Pancreas (tissue), 10 donors: ENCODE results near the gene TOX3. TPM values are rescaled to one million over a fixed set of nuclear protein-coding genes. Genes with fewer than 3 reads are reported as not detected.

Experiments
- ATAC-seq, 4 donors: fragments of 200-7000 bp; cut with Tn5 transposase; one replicate each; pipeline versions ENCODE4 v1.8.0 to v1.9.1; 2020; ENCODE audit warnings: mild to moderate bottlenecking in 4 of 4, moderate library complexity in 4 of 4
- DNase-seq, 6 donors: peaks; one replicate each; pipeline ENCODE4 v3.0.0-alpha.2; 2020
- FAIRE-seq: peaks from 2 replicates; lab custom pipeline; 2012; peaks lifted over from hg19 to GRCh38; lab: Jason Lieb, UNC
- H3K27ac ChIP-seq, 4 donors: fragments of 200-600 bp; sonication (generic); 1 replicate in 3 of 4; 2 replicates in 1 of 4; pipeline versions ENCODE4 v1.5.0 to v1.8.0; 2020
- H3K27me3 ChIP-seq, 4 donors: fragments of 200-600 bp; one replicate each; pipeline ENCODE4 v1.8.0; 2021
- H3K36me3 ChIP-seq, 3 donors: fragments of 200-600 bp; sonication (generic) in 1 of 3; one replicate each; pipeline versions ENCODE4 v1.5.0 to v1.8.0; 2020 to 2021
- H3K4me1 ChIP-seq, 3 donors: fragments of 200-600 bp; one replicate each; pipeline ENCODE4 v1.8.0; 2021
- H3K4me3 ChIP-seq, 4 donors: fragments of 200-600 bp; sonication (generic) in 2 of 4; one replicate each; pipeline versions ENCODE4 v1.5.0 to v1.8.0; 2020 to 2021
- H3K9me3 ChIP-seq, 4 donors: fragments of 200-600 bp; one replicate each; pipeline ENCODE4 v1.8.0; 2021
- whole genome bisulfite sequencing, 2 donors: extraction: QIAGEN DNeasy Blood & Tissue Kit; methylation state at CpG; one replicate each; pipeline ENCODE4 v1.1.7; 2013; 5-methylcytosine and 5-hydroxymethylcytosine counted together
- intact Hi-C, 3 donors: fragments of 100-400 bp; cut with DNase I; formaldehyde crosslinking; loops; one replicate each; pipeline versions ENCODE4 v1.11.1 to v1.14.2; 2022
- polyA plus RNA-seq, 2 donors: library from polyadenylated mRNA; stranded (reverse); fragments of 200-250 nt; gene quantifications; one replicate each; pipeline ENCODE4 v1.2.3, GENCODE V29; 2013
- total RNA-seq, 6 donors: library from RNA; stranded (reverse); fragmentation: NEBNext Ultra II Directional in 4 of 6; extraction: Animal tissue kit (Norgen Biotek cat#: 25700) in 4 of 6; gene quantifications; one replicate each; pipeline versions ENCODE4 v1.2.1 to v1.2.4, GENCODE V29; 2021 to 2023
- TF ChIP-seq, protein P1 (sequence below), 4 donors: fragments of 200-600 bp; sonication (generic) in 3 of 4; IDR thresholded peaks; one replicate each; pipeline versions ENCODE4 v1.5.0 to v1.8.0; 2021; ENCODE audit warnings: antibody characterized with exemption in 4 of 4
- donor health status: healthy with polysubstance abuse.
- donor health status: DM: no; HTN: no; CAD: no; lungs with moderate emphysema.
- donor health status: DM: no; HTN: no; CAD: no.
- donor health status: control.
- donor health status: control.
- donor health status: Bipolar disorder and iron deficiency.
- donor health status: DM: yes; HTN: yes; CAD: no.
- donor health status: DM: no; HTN: no; CAD: no.
- donor health status: DM: no; HTN: no; CAD: no.
- donor health status: DM: yes; HTN: yes; CAD: no.

TOX3 gene
- total and polyA plus RNA-seq, 8 donors = 1.1 to 6.1 (median 4.2) TPM

DNA sequence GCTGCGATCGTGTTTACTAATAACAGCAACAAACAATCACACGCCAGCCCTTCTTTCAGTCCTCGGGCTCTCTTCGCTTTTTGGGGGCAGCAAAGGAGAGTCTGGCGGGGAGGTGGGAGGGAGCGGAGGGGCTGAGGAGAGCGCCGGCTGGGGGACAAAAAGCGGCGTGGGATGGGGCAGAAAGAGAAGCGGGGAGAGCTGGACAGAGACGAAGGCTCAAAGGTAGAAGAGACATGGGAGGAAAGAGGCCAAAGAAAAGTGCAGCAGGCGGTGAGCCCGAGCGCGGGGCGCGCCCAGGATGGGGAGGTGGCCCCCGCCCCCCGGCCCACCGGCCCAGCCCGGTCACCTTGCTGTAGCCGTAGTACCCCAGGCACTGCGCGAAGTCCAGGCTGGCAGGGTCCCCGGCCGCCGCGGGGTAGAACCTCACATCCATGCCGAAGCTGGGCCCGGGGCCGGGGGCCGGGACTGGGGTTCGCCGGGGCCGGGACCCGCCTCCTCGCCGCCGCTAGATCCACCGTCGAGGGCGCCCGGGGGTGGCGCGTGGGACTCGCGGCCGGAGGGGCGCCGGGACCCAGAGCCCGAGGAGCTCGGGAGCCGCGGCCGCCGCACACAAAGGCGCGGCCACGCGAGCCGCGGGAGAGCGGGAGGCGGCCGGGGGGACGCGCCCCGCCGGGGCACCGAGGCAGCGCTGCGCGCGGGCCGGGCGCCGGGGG lies 496 bp downstream of the TOX3 start:
- DNase-seq = peak in 3 of 6 donors; percentile 41 to 78 (median 69)
- no peak overlapping the region for H3K27ac ChIP-seq
- H3K27me3 ChIP-seq = no peaks in the 10 kb centered on the region
- H3K4me3 ChIP-seq = peak overlapping the region; percentile 36 to 70 (median 54)
- H3K36me3 ChIP-seq = no peaks in the 10 kb centered on the region
- WGBS, 2 donors = 0 to 2% methylated on average over 32 to 79 of the region's 79 CpGs
- H3K9me3 ChIP-seq = no peaks in the 10 kb centered on the region
- FAIRE-seq = no peak
- ATAC-seq = peak; percentile 27 to 48 (median 43)
- TF ChIP-seq, protein P1, sequence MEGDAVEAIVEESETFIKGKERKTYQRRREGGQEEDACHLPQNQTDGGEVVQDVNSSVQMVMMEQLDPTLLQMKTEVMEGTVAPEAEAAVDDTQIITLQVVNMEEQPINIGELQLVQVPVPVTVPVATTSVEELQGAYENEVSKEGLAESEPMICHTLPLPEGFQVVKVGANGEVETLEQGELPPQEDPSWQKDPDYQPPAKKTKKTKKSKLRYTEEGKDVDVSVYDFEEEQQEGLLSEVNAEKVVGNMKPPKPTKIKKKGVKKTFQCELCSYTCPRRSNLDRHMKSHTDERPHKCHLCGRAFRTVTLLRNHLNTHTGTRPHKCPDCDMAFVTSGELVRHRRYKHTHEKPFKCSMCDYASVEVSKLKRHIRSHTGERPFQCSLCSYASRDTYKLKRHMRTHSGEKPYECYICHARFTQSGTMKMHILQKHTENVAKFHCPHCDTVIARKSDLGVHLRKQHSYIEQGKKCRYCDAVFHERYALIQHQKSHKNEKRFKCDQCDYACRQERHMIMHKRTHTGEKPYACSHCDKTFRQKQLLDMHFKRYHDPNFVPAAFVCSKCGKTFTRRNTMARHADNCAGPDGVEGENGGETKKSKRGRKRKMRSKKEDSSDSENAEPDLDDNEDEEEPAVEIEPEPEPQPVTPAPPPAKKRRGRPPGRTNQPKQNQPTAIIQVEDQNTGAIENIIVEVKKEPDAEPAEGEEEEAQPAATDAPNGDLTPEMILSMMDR (IDR thresholded peaks at IDR 0.05) = no peak
- peaks cover 0 to 2% (median 0%) of the 10 kb centered on the region in 3 donors for H3K4me1 ChIP-seq
- intact Hi-C loops = no loop called here

DNA sequence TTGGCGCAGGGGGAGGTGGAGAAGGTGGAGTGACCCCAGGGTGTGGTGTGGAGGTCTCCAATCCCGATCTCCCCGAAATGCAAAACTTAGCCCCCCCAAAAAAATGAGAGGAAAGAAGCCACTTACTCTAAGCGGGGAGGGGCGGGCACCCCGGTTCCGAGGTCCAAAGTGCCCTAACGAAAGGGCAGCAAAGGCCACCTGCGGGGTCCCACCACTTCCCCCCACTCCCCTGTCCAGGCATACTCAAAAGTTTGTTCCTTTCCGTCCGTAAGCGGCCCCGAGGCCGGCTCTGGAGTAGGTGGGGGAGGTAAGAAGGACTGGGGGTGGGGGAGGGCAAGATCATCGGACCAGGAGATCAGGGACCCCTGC lies 1.1 kb downstream of the TOX3 start:
- H3K4me3 ChIP-seq = peak overlapping the region; percentile 36 to 70 (median 54)
- peak in 3 of 4 donors; percentile 37 to 50 (median 45) for ATAC-seq
- no peaks in the 10 kb centered on the region for H3K9me3 ChIP-seq
- H3K27ac ChIP-seq = no peak overlapping the region
- TF ChIP-seq, protein P1 (IDR thresholded peaks at IDR 0.05) = no peak
- intact Hi-C loops = no loop called here
- no peak for FAIRE-seq
- H3K4me1 ChIP-seq = peaks cover 0 to 2% (median 0%) of the 10 kb centered on the region in 3 donors
- 0 to 1% methylated on average over 15 of the region's 15 CpGs for WGBS, 2 donors
- no peaks in the 10 kb centered on the region for H3K27me3 ChIP-seq
- DNase-seq = peak in 2 of 6 donors; percentile 56 to 66
- no peaks in the 10 kb centered on the region for H3K36me3 ChIP-seq

DNA sequence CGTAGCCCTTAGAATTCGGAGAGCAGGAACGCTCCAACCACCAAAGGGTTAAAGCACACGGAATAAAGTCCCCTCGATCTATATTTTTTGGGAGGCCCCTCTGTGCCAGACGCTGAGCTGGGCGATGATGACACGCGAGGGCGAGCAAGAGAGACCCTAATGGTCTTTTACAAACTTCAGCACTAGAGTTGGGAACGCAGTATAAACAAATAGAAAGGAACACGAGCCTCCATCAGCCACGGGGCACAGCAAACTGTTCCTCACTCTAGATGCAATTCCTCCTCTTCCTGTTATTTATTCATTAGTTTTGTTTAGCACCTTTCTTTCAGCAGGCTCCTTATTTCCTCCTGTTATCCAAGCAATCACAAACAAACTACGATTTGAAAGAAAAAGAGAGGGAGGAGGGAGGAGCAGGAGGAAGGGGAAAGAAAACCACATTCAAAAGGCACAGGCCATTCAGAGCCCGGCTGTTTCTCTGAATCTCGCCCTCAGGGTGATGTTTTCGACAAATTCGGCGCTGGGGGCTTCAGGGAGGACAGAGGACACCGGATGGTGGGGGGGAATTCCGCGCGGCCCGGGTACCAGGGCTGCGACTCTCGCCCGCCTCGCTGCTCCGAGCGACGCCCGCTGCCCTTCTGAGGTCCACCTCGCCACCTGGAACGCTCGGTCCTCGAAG lies 1.6 kb downstream of the TOX3 start:
- intact Hi-C loops = no loop called here
- peak; percentile 48 to 67 (median 56) for ATAC-seq
- Histone ChIP-seq H3K36me3 (no peaks in the 10 kb centered on the region), H3K27me3 (no peaks in the 10 kb centered on the region), H3K4me1 (peaks cover 0 to 2% (median 0%) of the 10 kb centered on the region in 3 donors), H3K27ac (no peak overlapping the region), H3K9me3 (no peaks in the 10 kb centered on the region), H3K4me3 (peak overlapping the region; percentile 36 to 70 (median 54))
- TF ChIP-seq, protein P1 (IDR thresholded peaks at IDR 0.05) = no peak
- FAIRE-seq = no peak
- DNase-seq = peak in 2 of 6 donors; percentile 66 to 68
- 6% methylated on average over 36 of the region's 36 CpGs for WGBS, 2 donors

DNA sequence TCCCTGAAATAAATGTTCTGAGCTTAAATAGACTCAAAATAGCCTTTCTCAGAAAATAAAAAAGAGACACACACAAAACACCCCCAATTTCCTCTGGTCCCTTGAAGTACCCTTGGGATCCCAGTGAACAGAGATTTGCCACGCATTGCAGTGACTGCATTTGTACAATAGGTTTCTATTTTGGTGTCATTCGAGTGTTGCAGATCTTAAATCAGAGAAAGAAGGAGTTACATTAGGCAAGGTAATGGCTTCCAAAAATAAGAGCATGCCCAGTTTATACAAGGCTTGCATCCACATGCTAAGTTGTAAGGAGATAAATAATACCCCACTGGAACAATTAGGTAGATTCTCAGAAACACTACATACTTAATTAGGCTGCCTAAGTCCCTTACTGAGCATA lies 2.2 kb downstream of the TOX3 start:
- no peak for ATAC-seq
- Histone ChIP-seq H3K4me3 (peak overlapping the region in 3 of 4 donors; percentile 43 to 70 (median 64)), H3K27me3 (no peaks in the 10 kb centered on the region), H3K9me3 (no peaks in the 10 kb centered on the region), H3K4me1 (peaks cover 0 to 2% (median 0%) of the 10 kb centered on the region in 3 donors), H3K36me3 (no peaks in the 10 kb centered on the region), H3K27ac (no peak overlapping the region)
- TF ChIP-seq, protein P1 (IDR thresholded peaks at IDR 0.05) = no peak
- WGBS, 2 donors = 54 to 58% methylated on average over 2 of the region's 2 CpGs
- no peak for DNase-seq
- intact Hi-C loops = no loop called here
- no peak for FAIRE-seq
